DMS114 treated with DMSO at 0.1 percent for 48 hours (cell line): ENCODE measurements around the gene CDH2.

Source experiments
- DNase-seq: peaks from one replicate; lab custom pipeline; 2025; ENCODE audit not compliant: unreplicated experiment; lab: John Stamatoyannopoulos, UW

CDH2 gene

GRCh38 chr18:28176948-28177827 is at the start of gene CDH2:
CDH2 (minus strand) TSS chr18:28177130; CDS start chr18:28177022, 108 bp downstream.
- no peak for DNase-seq

- DNase-seq = no peak
Observed at GRCh38 chr18:28212060-28212459, 35.1 kb upstream of the CDH2 start.

GRCh38 chr18:28208712-28209265 is 31.9 kb upstream of the CDH2 start:
- DNase-seq = no peak

- DNase-seq = no peak
Observed at GRCh38 chr18:28208268-28208667, 31.3 kb upstream of the CDH2 start.

GRCh38 chr18:28204154-28204553 is 27.2 kb upstream of the CDH2 start:
- DNase-seq = no peak

- DNase-seq = no peak
Observed at GRCh38 chr18:28201056-28201455, 24.1 kb upstream of the CDH2 start.

- no peak for DNase-seq
Observed at GRCh38 chr18:28198620-28199019, 21.7 kb upstream of the CDH2 start.

GRCh38 chr18:28193177-28193778 is 16.3 kb upstream of the CDH2 start:
- DNase-seq = no peak

GRCh38 chr18:28189400-28190239 is 12.7 kb upstream of the CDH2 start:
- peak; percentile 10 for DNase-seq

GRCh38 chr18:28185121-28185520 is 8.2 kb upstream of the CDH2 start:
- no peak for DNase-seq

- no peak for DNase-seq
Observed at GRCh38 chr18:28183418-28184078, 6.6 kb upstream of the CDH2 start.

GRCh38 chr18:28181616-28182015 is 4.7 kb upstream of the CDH2 start:
- no peak for DNase-seq

- no peak for DNase-seq
Observed at GRCh38 chr18:28178720-28179119, 1.8 kb upstream of the CDH2 start.

GRCh38 chr18:28177828-28178635 is 1.1 kb upstream of the CDH2 start:
- DNase-seq = no peak

GRCh38 chr18:28176698-28176947 is 307 bp downstream of the CDH2 start:
- no peak for DNase-seq

- DNase-seq = no peak
Observed at GRCh38 chr18:28175930-28176697, 816 bp downstream of the CDH2 start.

GRCh38 chr18:28175150-28175929 is 1.6 kb downstream of the CDH2 start:
- no peak for DNase-seq

- no peak for DNase-seq
Observed at GRCh38 chr18:28174181-28174905, 2.6 kb downstream of the CDH2 start.
